ENCODE measurements around the gene RAB31.
"Not testable (repeated sequence)": the region's sequence is repeated elsewhere in the genome, so short reads cannot be mapped to it uniquely, and the experiment has no call there.

The RAB31 gene

DNA sequence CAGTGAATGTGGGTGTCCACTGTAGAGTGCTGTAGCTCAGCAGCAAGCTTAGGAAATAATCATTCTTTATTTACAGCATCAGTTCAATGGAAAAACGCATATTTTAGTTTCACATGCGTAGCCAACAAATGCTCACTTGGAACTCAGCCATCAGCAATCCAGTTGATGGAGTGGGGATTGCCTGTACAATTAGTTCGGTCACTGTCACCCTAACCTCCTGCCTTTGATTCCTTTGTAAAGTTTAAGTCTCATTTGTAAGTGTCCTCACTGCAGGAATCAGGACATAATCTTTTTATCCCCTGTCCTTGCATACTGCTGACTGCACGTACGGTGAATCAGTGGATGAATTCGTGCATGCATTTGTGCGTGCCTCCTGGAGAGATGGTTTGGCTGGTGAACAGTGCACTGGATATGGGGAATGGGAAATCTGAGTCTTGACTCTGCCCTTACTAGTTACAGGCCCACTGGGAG, 55.9 kb downstream of the RAB31 start:
- no peak for DNase-seq

DNA sequence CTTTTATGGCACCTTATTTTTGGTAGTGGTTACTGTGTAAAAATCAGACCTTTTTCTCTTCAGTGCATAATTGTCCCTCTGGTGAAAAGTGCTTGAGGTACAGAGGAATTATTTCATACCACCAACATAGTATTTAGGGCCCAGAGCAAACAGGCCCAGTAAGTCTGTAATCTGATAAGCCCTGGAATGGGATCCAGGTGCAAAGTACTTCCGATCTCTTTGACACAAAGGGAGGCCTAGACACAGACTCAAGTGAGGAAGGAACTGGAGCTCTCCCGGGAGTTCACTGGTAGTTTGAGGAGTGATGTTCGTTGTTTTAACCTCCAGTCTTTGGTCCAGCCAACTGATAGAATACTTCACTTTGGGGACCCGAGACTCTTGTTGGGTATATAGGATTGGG, 57.4 kb downstream of the RAB31 start:
- no peak for DNase-seq

DNA sequence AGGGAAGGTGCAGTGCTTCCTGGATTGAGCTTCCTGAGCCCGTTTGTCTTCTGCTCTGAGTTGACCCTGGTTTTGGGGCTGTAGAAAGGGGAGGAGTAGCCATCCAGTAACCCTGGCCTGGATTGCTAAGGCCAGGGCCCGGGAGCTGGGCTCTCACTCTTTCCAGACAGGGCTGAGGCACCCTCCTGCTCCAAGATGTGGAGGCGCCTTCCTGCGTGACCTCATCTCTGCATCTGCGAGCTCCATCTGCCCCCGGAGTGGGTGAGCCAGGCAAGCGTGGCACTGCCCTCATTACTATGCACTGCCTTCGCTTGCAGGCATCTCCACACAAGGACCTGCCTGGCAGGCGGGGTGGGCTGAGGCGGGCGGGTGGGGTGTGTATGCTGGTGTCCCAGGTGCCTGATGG, 58.0 kb downstream of the RAB31 start:
- DNase-seq: no peak

DNA sequence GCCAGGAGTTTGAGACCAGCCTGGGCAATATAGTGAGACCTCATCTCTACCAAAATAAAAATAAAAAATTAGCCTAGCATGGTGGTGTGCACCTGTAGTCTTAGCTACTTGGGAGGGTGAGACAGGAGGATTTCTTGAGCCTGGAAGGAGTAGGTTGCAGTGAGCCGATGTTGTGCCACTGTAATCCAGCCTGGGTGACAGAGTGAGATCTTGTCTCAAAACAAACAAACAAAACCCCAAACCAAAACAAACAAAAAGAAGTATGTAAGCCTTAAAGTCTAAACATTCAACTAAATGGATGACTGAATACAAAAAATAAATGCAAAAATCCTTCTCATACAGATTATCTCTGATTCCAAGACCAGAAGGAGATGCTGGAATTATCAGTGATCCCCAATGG, 58.6 kb downstream of the RAB31 start:
- no peak for DNase-seq

DNA sequence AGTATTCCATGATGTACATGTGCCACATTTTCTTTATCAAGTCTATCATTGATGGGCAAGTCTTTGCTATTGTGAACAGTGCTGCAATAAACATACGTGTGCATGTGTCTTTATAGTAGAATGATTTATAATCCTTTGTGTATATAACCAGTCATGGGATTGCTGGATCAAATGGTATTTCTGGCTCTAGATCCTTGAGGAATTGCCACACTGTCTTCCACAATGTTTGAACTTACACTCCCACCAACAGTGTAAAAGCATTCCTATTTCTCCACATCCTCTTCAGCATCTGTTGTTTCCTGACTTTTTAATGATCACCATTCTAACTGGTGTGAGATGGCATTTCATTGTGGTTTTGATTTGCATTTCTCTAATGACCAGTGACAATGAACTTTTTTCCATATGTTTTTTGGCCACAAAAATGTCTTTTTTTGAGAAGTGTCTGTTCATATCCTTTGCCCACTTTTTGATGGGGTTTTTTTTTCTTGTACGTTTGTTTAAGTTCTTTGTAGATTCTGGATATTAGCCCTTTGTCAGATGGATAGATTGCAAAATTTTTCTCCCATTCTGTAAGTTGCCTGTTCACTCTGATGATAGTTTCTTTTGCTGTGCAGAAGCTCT, 60.1 kb downstream of the RAB31 start:
- not testable (repeated sequence) for DNase-seq

DNA sequence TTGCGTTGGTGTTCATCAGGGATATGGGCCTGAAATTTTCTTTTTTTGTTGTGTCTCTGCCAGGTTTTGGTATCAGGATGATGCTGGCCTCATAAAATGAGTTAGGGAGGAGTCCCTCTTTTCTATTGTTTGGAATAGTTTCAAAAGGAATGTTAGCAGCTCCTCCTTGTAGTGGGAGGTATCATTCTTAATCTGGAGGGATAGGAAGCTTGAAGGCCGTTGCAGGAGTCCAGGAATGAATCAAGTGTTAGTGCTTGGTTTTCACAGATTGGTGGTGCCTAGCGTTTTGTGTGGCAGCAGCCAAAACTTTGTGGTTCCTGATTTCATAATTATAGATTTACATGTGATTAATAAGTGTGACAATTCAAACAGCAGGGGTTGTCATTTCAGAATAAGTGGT, 62.0 kb downstream of the RAB31 start:
- not testable (repeated sequence) for DNase-seq

DNA sequence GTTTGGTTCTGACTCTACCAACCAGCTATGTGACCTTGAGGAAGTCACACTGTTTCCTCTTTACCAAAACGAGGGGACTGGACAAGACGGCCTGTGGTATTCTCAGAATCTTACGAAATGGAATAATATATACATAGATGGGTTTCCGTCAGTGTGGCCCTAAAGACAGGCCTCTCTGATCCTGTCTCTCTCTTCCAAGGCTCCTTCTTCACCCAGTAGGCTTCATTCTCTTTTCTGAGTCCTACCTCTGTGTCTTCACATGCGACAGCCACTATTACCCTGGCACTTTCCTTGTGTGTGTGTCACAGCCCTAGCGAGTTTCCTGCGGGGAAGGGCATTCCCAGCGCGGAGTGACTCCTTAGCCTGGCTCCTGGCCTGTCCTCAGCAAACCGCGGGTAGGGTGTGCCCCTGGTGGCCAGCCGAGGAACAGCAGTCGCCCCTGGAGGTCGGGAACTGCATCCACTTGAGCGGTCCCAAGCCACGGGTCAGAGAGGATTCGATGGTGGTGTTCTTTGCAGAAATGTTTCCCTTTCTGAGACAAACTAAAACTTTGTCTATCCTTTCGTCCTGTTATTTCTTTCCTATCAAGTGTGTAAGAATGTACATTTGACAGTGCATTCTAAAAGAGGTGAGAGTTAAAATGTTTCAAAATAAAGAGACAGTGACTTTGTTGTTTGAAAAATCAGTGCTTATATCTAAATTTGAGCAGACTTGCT, 63.3 kb downstream of the RAB31 start:
- DNase-seq: peak; percentile 47

DNA sequence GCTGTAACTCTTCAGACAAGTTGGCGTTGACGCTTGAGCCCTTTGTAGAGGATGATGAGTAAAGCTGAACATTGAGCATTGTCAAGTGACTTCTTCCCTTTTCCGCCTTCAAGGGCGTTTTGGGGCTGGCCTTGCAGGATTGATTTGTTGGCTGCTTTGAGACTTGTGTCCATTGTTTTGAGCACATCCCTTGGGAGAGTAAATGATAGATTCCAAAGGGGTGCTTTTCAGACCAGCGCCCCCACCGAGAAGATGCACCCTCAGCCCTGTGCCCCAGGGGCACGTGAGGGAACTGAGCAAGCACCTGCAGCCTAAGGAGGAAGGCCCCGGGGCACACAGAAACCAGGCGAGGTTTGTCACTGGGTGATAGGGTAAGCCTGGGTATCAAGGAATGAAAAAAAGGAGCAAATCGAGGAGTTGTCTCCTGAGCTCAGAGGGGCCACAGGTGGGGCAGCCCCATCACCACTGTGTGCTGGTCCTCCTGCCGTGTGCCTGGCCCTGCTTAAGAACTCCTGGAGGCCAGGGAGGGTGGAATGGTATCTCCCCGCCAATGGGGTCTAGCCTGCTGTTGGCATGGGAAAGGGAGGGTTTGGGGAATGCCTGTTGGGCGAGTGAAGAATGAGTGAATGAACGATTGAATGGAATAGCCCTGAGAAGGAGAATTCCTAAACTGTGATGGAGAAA, 64.0 kb downstream of the RAB31 start:
- DNase-seq: no peak

DNA sequence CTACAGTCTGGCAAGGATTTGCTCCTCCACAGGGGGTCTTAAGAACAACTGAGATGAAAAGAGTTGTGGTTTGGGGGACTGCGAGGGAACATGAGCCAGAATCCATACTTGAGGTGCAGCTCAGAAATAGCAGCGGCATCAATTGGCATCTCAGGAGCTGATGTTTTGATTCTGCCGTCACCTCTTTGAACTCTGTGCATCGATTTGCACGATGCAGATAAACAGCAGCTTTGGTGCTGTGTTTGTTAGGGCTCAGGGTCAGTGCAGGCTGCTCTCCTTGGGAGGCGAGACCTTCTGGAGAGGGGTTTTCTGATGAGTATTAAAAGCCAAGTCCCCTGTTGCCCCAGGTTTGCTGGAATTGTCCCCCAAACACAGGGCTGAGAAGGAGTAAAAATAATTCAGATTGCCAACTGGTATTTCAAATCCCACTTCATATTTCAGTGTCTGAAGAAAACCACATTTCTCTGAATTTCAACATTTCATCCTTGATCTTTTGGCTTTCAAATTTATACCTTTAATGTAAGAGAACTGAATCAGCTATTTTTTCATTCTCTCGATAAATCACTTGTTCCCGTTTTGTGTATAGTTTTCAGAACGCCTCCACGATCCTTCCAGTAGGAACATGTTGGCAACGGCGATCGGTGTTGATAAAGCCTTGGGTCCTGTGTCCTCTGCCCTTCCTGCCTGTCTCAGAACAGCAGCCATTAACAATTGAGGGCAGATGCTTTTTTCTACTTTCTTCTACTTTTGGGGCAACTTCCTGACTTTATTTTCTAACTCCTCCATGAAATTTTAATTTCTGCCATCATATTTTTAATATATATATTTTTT, 65.0 kb downstream of the RAB31 start:
- no peak for DNase-seq

DNA sequence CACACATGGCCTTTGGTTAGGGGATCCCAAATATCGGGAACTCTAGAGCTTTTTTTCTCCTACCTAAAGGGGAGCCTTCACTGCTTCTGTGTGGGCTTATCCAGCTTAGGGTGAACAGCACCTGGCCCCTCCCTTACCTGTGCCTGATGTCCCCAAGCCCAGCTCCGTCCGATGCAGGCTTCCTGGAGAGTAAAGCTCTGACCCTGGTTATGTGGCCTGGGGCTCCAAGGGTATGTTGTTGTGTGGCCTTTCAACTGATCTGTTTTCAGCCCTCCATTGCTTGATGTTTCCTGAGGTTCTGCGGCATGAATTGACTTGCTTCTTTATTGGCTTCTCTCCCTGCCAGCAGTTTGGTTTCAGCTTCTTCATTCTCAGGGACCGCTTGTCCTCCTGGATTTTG, 66.0 kb downstream of the RAB31 start:
- DNase-seq: no peak

DNA sequence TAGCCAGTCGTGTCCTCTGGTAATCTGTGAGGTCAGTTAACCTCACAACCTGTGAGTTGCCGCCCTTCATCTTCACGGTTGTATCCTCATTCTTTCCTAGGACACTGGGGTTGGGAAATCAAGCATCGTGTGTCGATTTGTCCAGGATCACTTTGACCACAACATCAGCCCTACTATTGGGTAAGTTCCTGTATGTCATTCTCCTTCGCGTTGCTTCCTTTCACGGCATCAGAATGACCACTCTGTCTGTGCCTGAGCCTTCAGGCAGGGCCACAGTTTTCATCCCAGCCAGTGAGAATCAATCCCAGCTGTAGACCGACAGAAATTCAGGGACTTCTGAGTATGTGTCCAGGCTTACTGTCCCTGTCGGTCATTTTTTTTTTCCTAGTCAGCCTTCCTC, 67.1 kb downstream of the RAB31 start:
- DNase-seq: no peak

DNA sequence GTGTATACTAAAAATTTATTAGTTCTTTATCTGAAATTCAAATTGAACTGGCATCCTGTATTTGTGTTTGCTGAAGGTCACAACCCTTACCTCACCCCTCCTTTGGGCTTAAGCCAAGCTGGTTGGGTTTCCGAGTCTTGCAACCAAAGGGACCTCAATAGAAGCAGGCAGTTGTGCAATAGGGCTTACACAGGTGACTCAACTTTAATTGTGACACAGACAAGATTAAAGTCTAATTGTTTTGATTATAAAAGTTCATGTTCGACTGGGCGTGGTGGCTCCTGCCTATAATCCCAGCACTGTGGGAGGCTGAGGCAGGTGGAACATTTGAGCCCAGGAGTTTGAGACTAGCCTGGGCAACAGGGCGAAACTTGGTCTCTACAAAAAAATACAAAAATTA, 71.5 kb downstream of the RAB31 start:
- no peak for DNase-seq

DNA sequence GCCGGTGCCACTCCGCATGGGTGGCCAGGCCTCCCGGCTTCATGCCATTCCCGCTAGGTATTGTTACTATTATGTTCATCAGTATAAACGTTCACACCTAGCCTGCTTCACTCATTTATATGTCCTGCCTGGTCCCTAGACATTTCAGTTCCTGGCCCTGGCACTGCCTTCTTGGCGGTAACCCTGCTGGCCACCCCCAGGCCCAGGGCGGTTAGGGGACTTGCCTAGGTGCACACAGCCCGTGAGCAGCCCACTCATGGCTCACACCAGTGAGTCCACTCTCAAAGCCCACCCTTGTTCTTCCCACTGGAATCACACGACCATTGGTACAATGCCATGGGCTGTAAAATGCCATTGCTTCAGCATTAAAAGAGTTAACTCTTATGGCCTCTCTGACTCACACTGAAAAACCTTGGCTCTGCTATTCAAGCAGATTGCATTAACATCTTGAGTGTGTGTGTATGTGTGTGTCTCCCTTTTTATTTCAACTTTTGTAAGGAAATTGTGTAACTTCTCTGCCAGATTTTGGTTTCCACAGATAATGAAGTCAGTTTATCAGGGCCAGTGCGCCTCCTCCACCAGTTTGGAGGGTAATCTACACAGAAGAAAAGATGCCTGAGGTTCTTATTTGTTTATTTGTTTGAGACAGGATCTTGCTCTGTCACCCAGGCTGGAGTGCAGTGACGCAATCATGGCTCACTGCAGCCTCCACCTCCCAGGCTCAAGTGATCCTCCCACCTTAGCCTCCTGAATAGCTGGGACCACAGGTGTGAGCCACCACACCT, 74.2 kb downstream of the RAB31 start:
- peak; percentile 8 for DNase-seq

DNA sequence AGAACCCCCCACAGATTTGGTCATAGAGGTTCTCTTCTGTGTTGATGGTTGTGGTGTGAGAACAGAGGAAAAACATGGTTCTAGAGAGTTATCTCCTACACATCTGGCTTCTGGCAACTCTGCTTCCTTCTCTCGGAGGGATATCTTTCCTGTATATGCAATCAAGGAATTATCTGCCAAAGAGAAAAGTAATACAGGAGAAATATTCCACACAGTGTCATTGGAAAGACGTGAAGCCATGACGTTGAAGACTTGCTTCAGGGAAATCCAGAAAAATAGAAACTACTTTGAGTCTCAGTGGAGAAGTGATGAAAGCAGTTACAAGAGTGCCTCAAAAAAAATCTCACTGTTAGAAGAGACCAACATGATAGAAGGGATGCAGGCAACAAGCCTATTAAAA, 78.5 kb downstream of the RAB31 start:
- DNase-seq: no peak

DNA sequence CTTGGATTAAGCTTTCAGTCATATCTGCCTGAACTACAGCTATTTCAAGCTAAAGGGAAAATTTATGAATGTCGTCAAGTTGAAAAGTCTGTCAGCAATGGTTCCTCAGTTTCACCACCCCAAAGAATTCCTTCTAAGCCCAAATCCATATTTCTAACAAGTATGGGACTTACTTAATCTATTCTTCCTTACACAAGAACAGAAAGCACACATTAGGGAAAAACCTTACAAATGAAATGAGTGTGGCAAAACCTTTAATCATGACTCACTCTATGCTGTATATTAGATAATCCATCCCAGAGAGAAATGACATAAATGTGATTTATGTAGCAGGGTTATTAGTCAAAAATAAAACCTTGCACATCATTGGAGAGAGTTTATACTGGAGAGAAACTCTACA, 78.9 kb downstream of the RAB31 start:
- DNase-seq: no peak

DNA sequence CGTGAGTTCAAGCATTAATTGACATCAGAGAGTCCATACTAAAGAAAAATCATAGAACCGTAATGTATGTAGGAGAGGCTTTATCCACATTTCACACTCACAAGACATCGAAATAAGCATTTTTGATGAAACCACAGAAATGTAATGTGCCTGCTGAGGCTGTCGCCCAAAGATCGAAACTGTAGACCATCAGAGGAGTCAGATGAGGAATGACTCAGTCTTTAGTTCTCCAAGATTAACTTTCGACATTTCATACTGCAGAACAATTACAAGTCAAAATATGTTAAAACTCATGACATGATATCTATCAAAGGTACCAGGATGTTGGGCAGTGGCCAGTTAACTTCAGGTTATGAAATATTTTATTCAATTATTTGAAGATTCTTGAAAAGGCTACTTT, 79.6 kb downstream of the RAB31 start:
- no peak for DNase-seq

DNA sequence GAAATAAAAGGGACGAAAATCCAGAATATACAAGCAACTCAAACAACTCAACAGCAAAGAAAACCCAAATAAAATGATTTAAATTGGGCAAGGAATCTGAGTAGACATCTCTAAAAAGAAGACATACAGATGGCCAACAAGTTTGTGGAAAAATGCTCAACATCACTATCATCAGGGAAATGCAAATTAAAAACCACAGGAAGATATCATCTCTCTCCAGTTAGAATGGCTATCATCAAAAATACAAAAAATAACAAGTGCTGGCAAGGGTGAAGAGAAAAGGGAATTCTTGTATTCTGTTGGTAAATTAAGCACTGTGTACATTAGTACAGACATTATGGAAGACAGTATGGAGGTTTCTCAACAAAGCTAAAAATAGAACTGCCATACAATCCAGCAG, 80.0 kb downstream of the RAB31 start:
- no peak for DNase-seq

DNA sequence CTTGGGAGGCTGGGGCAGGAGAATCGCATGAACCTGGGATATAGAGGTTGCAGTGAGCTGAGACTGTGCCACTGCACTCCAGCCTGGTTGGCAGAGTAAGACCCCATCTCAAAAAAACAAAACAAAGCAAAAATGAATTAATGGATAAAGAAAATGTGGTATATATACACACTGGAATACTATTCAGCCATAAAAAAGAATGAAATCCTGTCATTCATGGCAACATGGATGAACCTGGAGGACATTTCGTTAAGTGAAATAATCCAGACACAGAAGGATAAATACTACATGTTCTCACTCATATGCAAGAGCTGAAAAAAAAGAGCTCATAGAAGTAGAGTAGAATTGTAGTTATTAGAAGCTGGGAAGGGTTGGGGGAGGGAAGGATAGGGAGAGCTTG, 80.8 kb downstream of the RAB31 start:
- DNase-seq: no peak

DNA sequence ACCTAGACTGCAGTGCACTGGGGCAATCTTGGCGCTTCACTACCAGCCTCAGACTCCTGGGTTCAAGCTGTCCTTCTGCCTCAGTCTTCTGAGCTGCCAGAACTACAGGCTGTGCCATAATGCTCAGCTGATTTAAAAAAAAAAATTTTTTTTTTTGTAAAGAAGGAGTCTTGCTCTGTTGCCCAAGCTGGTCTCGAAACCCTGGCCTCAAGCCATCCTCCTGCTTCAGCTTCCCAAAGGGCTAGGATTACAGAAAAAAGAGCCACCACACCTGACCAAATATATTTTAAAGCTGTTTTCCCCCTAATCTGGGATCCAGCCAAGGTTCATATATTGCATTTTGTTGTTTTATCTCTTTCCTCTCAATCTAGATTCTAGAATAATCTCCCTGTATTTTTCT, 82.2 kb downstream of the RAB31 start:
- DNase-seq: no peak

DNA sequence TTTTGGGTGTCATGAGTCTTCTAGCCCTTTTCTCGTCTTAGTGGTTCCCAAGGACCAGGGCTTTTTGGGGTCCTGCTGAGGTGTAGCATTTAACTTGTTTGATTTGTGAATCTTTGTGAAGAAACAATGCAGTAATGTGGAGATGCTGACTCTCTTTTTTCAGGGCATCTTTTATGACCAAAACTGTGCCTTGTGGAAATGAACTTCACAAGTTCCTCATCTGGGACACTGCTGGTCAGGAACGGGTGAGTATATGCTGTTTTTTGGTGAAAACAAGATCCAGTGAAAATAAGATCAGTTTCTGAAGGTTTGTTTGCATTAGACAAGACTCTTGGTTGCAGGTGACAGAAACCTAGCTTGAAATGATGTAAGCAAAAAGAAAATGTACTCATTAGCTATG, 83.9 kb downstream of the RAB31 start:
- no peak for DNase-seq

DNA sequence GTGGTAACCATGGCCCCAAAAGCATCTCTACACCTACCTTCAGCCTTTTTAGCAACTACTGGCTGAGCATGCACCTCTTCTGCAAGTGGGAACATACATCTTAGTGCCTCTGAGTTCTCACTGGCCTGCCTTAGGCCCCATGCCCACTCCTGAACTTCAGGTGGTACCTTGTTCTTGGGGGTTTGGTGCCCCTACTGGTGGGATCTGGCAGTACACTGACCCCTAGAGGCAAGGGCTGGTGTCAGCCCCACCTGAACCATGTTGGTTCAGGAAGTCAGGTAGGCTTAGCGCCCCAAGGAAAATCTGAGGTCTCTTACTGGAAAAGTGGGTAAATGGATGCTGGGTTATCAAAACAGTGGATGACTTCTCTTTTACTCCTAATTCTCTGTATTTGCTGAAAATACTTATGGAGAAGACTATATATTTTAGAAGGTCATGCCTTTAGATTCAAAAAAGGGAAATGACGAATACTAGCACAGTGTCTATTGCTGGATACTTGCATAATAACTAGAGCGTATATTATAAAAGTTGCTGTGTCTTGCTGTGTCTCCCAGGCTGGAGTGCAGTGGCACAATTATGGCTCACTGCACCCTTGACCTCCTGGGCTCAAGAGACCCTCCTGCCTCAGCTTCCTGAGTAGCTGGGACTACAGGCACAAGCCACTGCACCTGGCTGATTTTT, 84.6 kb downstream of the RAB31 start:
- peak; percentile 21 for DNase-seq

DNA sequence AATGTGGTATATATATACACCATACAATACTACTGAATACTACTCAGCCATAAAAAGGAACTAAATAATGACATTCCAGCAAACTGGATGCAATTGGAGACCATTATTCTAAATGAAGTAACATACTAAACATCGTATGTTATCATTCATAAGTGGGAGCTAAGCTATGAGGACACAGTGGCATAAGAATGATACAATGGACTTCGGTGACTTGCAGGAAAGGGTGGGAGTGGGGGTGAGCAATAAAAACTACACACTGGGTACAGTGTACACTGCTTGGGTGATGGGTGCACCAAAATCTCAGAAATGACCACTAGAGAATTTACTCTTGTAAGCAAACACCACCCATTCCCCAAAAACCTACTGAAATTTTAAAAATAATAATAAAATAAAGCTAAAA, 87.9 kb downstream of the RAB31 start:
- DNase-seq: no peak
